ENCODE results near the gene NHEJ1.

DNA sequence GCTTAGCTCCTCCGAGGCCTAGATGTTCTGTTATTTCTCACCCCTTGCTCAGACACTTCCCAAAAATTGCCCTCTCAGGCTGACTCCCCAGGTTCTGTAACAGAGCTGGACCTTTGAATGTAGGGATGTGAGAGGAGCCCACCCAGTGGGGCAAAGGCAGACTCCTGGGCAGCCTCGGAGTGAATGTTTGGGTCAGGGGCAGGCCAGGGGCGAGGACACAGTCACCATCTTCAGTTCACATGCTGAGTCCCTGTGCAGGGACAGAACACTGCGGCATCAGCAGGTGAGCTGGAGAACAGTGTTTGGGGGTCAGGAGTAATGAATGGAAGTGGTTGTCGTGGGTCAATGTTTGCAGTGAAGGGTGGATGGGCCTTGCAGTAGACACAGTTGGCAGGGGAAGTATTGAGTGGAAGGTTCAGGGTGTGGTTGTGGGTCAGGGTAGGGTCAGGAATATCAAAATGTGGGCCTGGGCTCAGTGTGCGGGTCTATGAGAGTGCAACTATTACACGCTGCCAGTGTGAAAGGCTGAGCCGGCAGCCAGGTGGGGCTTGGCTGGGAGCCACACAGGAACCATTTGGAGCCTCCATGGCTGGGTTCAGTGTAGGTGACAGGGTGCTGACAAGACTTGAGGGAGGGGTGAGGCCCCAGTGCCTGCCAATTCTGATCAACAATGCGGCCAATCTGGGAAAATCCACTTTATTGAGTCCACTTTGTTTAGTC lies 104.3 kb downstream of the NHEJ1 start:
- TF ChIP-seq, protein P1, sequence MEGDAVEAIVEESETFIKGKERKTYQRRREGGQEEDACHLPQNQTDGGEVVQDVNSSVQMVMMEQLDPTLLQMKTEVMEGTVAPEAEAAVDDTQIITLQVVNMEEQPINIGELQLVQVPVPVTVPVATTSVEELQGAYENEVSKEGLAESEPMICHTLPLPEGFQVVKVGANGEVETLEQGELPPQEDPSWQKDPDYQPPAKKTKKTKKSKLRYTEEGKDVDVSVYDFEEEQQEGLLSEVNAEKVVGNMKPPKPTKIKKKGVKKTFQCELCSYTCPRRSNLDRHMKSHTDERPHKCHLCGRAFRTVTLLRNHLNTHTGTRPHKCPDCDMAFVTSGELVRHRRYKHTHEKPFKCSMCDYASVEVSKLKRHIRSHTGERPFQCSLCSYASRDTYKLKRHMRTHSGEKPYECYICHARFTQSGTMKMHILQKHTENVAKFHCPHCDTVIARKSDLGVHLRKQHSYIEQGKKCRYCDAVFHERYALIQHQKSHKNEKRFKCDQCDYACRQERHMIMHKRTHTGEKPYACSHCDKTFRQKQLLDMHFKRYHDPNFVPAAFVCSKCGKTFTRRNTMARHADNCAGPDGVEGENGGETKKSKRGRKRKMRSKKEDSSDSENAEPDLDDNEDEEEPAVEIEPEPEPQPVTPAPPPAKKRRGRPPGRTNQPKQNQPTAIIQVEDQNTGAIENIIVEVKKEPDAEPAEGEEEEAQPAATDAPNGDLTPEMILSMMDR (IDR thresholded peaks at IDR 0.05; ENCODE audit: low read length), result no peak
- TF ChIP-seq EZH2phosphoT487 (IDR thresholded peaks at IDR 0.05; ENCODE audit: low read length) (no peak), EZH2 (optimal IDR thresholded peaks at IDR 0.05; ENCODE audit: low read depth, low read length) (no peak)
